Fibroblast of lung (primary cell): Measurements from ENCODE around the gene SURF2.

Experiments used
- EZH2 ChIP-seq: IDR thresholded peaks from 2 replicates; pipeline ENCODE4 v1.5.1; 2012; ENCODE audit warnings: low read length, control low read depth, mild to moderate bottlenecking; ENCODE audit errors: missing control alignments
- TF ChIP-seq, protein P1 (sequence below), 2 donors: IDR thresholded peaks in 1 of 2; conservative IDR thresholded peaks in 1 of 2; 1 replicate in 1 of 2; 2 replicates in 1 of 2; pipeline ENCODE4 v1.5.1; 2011 to 2012; ENCODE audit warnings: low read length in 2 of 2, control low read depth in 1 of 2, inconsistent platforms in 1 of 2, low read depth in 1 of 2, mild to moderate bottlenecking in 1 of 2

DNA sequence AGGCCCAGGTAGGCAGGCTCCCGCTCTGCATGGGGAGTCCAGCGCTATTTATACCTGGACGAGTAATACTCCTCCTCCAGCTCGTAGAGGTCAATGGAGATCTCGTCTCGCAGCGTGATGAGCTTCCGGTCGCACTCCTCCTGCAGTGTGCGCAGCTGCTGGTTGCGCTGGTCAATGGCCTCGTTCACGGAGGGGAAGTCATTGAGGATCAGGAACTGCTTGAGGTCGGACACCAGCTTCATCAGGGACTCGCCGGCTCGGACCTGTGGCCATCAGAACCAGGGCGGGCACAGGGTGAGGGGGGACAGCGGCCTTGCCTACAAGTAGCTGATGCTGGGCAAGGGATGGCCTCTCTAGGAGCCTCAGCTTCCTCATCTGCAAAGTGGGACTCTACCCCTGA lies 12.3 kb upstream of the SURF2 start:
- TF ChIP-seq, protein P1, sequence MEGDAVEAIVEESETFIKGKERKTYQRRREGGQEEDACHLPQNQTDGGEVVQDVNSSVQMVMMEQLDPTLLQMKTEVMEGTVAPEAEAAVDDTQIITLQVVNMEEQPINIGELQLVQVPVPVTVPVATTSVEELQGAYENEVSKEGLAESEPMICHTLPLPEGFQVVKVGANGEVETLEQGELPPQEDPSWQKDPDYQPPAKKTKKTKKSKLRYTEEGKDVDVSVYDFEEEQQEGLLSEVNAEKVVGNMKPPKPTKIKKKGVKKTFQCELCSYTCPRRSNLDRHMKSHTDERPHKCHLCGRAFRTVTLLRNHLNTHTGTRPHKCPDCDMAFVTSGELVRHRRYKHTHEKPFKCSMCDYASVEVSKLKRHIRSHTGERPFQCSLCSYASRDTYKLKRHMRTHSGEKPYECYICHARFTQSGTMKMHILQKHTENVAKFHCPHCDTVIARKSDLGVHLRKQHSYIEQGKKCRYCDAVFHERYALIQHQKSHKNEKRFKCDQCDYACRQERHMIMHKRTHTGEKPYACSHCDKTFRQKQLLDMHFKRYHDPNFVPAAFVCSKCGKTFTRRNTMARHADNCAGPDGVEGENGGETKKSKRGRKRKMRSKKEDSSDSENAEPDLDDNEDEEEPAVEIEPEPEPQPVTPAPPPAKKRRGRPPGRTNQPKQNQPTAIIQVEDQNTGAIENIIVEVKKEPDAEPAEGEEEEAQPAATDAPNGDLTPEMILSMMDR (conservative IDR thresholded peaks at IDR 0.05 in 1 of 2, IDR thresholded peaks at IDR 0.05 in 1 of 2; ENCODE audit: low read depth in 1 of 2, low read length in 2 of 2) = no peak
- no peak for TF ChIP-seq EZH2
